Stomach (tissue), 4 donors: ENCODE results near the gene HSPA13.

Experiments
- CTCF ChIP-seq, 7 experiments: fragments of 450-650 bp in 4 of 7; fragments of 200-600 bp in 3 of 7; sonication (generic) in 3 of 7; IDR thresholded peaks; one replicate each; pipeline ENCODE4 v1.5.1; 2016 to 2019; ENCODE audit warnings: antibody characterized with exemption in 7 of 7, control low read depth in 2 of 7, mild to moderate bottlenecking in 1 of 7
- EP300 ChIP-seq: sonication (generic); formaldehyde crosslinking; IDR thresholded peaks from one replicate; pipeline ENCODE4 v1.6.1; 2017; ENCODE audit warnings: antibody characterized with exemption
- POLR2A ChIP-seq, 4 donors: fragments of 450-650 bp; IDR thresholded peaks; one replicate each; pipeline ENCODE4 v1.6.1; 2016; ENCODE audit warnings: antibody characterized with exemption in 4 of 4, control low read depth in 2 of 4, mild to moderate bottlenecking in 1 of 4, moderate library complexity in 1 of 4

GRCh38 chr21:14325595-14325994 lies 57.4 kb downstream of the HSPA13 start:
- TF ChIP-seq POLR2A (IDR thresholded peaks at IDR 0.05) = no peak
- no peak for TF ChIP-seq CTCF (IDR thresholded peaks at IDR 0.05)
- TF ChIP-seq EP300 = no peak
